Esophagus muscularis mucosa (tissue), 3 donors: Measurements from ENCODE around the gene KATNAL2.
"Not testable (repeated sequence)": the region's sequence is repeated elsewhere in the genome, so short reads cannot be mapped to it uniquely, and the experiment has no call there.

ENCODE experiments used
- POLR2A ChIP-seq: fragments of 450-650 bp; IDR thresholded peaks from one replicate; pipeline ENCODE4 v1.6.1; 2017; ENCODE audit warnings: antibody characterized with exemption, moderate library complexity, mild to moderate bottlenecking, low read depth
- POLR2AphosphoS5 ChIP-seq, 2 donors: sonication (generic); formaldehyde crosslinking; IDR thresholded peaks; one replicate each; pipeline ENCODE4 v1.6.1; 2017; ENCODE audit warnings: antibody characterized with exemption in 2 of 2
- TF ChIP-seq, protein P1 (sequence below), 3 experiments: fragments of 200-600 bp in 2 of 3; fragments of 450-650 bp in 1 of 3; sonication (generic) in 2 of 3; IDR thresholded peaks; one replicate each; pipeline ENCODE4 v1.5.1; 2017 to 2019; ENCODE audit warnings: antibody characterized with exemption in 3 of 3, mild to moderate bottlenecking in 2 of 3, moderate library complexity in 1 of 3

DNA sequence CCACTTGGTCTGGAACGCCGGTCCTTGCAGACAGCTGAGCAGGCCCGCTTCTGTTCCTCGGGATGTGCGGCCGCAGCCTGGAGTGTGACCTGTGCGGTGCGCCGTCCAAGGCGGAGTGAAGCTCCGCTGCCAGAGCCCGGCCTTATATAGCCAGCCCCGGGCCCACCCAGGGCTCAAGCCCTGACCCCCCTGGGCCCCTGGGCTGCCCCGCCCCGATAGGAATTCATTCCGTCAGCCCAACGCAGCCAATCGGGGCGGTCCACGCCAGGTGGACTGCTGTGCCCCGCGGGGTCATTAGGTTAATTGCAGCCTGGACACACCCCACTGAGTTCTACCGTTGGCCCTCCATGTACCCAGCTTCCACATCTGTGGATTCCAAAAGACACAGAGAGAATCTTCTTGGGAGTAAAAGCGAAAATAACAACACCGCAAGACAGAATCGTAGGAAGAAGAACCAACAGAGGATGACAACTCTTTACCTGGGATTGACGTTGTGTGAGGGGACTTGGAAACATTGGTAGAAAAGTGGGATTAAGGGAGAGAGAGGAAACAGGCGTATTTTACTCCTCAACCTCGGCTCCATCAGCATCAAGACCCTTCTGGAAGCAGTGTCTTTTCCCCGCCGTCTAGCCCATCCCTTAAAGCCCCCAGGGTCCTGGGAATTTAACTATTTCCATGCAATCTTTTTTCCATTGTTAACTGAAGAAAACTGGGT, 47.3 kb downstream of the KATNAL2 start:
- not testable (repeated sequence) for TF ChIP-seq POLR2A; POLR2AphosphoS5 (IDR thresholded peaks at IDR 0.05)
- TF ChIP-seq, protein P1, sequence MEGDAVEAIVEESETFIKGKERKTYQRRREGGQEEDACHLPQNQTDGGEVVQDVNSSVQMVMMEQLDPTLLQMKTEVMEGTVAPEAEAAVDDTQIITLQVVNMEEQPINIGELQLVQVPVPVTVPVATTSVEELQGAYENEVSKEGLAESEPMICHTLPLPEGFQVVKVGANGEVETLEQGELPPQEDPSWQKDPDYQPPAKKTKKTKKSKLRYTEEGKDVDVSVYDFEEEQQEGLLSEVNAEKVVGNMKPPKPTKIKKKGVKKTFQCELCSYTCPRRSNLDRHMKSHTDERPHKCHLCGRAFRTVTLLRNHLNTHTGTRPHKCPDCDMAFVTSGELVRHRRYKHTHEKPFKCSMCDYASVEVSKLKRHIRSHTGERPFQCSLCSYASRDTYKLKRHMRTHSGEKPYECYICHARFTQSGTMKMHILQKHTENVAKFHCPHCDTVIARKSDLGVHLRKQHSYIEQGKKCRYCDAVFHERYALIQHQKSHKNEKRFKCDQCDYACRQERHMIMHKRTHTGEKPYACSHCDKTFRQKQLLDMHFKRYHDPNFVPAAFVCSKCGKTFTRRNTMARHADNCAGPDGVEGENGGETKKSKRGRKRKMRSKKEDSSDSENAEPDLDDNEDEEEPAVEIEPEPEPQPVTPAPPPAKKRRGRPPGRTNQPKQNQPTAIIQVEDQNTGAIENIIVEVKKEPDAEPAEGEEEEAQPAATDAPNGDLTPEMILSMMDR (IDR thresholded peaks at IDR 0.05): not testable (repeated sequence)
